ENCODE results near the gene CACNA2D3. TPM values are rescaled to one million over a fixed set of nuclear protein-coding genes. Genes with fewer than 3 reads are reported as not detected.

The CACNA2D3 gene
- total RNA-seq, 4 donors from 2014 or later: 0.55 to 3.4 (median 1.6) TPM

- H3K36me3 ChIP-seq: no peaks in the 10 kb centered on the region
- no peak overlapping the region for H3K27ac ChIP-seq
- WGBS, 2 donors (ENCODE audit: low coverage in 1 of 2): 78% methylated on average over 4 of the region's 4 CpGs; no CpG with 5 or more reads in 1 of the 2 donors
- no peak overlapping the region for H3K4me3 ChIP-seq
- H3K4me1 ChIP-seq: peaks cover 0 to 9% (median 2%) of the 10 kb centered on the region in 4 donors
- no peaks in the 10 kb centered on the region for H3K9me3 ChIP-seq
- intact Hi-C loops (cut with DNase I; ENCODE audit: low total_unique reads) (no loop called here), in situ Hi-C loops (cut with MboI; ENCODE audit: low pct_ligation_motif_present in 1 of 4, low pct_unique_long_range_greater_than_20kb in 1 of 4, low sequenced_read_pairs in 3 of 4) (loop anchor here in 1 of 4 donors (25.0 kb wide), 1 partner anchor 437 kb away; no protein-coding TSS in a partner anchor)
- H3K27me3 ChIP-seq: no peaks in the 10 kb centered on the region
- TF ChIP-seq, protein P1, sequence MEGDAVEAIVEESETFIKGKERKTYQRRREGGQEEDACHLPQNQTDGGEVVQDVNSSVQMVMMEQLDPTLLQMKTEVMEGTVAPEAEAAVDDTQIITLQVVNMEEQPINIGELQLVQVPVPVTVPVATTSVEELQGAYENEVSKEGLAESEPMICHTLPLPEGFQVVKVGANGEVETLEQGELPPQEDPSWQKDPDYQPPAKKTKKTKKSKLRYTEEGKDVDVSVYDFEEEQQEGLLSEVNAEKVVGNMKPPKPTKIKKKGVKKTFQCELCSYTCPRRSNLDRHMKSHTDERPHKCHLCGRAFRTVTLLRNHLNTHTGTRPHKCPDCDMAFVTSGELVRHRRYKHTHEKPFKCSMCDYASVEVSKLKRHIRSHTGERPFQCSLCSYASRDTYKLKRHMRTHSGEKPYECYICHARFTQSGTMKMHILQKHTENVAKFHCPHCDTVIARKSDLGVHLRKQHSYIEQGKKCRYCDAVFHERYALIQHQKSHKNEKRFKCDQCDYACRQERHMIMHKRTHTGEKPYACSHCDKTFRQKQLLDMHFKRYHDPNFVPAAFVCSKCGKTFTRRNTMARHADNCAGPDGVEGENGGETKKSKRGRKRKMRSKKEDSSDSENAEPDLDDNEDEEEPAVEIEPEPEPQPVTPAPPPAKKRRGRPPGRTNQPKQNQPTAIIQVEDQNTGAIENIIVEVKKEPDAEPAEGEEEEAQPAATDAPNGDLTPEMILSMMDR (IDR thresholded peaks at IDR 0.05): no peak
- DNase-seq: no peak
These were observed 727.0 kb downstream of the CACNA2D3 start for GRCh38 chr3:54849360-54849759.

DNA sequence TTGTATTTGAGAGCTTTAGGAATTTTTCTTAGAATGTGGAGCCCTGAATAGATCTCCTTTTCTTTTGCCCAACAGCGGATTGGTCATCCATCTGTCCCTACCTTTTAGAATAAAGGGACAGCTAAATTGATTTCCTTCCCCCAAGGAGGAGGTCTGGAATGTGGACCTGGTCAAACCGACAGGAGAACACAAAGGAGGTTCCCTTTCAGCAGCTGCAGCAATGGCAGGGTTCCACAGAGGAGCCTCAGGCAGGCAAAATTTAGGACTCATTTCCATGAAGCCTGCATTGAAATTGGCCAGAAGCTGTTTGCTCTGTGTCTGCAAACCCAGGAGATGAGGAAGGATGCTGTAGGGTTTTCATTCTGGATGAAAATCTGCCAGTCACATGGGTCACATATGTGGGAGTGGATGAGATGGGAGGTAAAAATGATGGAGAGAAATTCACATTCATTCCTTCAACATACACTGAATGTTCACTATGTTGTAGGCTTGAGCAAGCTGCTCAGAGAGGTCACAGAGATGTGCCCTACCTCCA, 728.2 kb downstream of the CACNA2D3 start:
- H3K4me1 ChIP-seq: peaks cover 0 to 9% (median 2%) of the 10 kb centered on the region in 4 donors
- H3K36me3 ChIP-seq: no peaks in the 10 kb centered on the region
- no peaks in the 10 kb centered on the region for H3K9me3 ChIP-seq
- no peak overlapping the region for H3K4me3 ChIP-seq
- TF ChIP-seq EP300 (IDR thresholded peaks at IDR 0.05; ENCODE audit: low read depth) (no peak), POLR2A (IDR thresholded peaks at IDR 0.05) (no peak), POLR2AphosphoS5 (IDR thresholded peaks at IDR 0.05) (no peak)
- TF ChIP-seq, protein P1 (IDR thresholded peaks at IDR 0.05): no peak
- in situ Hi-C loops (cut with MboI; ENCODE audit: low pct_ligation_motif_present in 1 of 4, low pct_unique_long_range_greater_than_20kb in 1 of 4, low sequenced_read_pairs in 3 of 4) (loop anchor here (25.0 kb wide), 2 partner anchors 337 to 1412 kb away; no protein-coding TSS in a partner anchor), intact Hi-C loops (cut with DNase I; ENCODE audit: low total_unique reads) (no loop called here)
- no peak for DNase-seq
- H3K27me3 ChIP-seq: no peaks in the 10 kb centered on the region
- WGBS, 2 donors (ENCODE audit: low coverage in 1 of 2): 70 to 82% methylated on average over 2 of the region's 2 CpGs
- H3K27ac ChIP-seq: no peak overlapping the region

- H3K4me1 ChIP-seq: peaks cover 0 to 9% (median 2%) of the 10 kb centered on the region in 4 donors
- H3K4me3 ChIP-seq: no peak overlapping the region
- no peaks in the 10 kb centered on the region for H3K9me3 ChIP-seq
- WGBS, 2 donors (ENCODE audit: low coverage in 1 of 2): 19 to 41% methylated on average over 7 to 20 of the region's 20 CpGs
- in situ Hi-C loops (cut with MboI; ENCODE audit: low pct_ligation_motif_present in 1 of 4, low pct_unique_long_range_greater_than_20kb in 1 of 4, low sequenced_read_pairs in 3 of 4): loop anchor here (25.0 kb wide), 2 partner anchors 334 to 1409 kb away; no protein-coding TSS in a partner anchor
- no peak overlapping the region for H3K27ac ChIP-seq
- H3K36me3 ChIP-seq: no peaks in the 10 kb centered on the region
- H3K27me3 ChIP-seq: no peaks in the 10 kb centered on the region
- TF ChIP-seq POLR2A (IDR thresholded peaks at IDR 0.05): no peak
- TF ChIP-seq, protein P1 (IDR thresholded peaks at IDR 0.05): peak; percentile 80 to 87 (median 83)
- DNase-seq: peak; percentile 72
- intact Hi-C loops (cut with DNase I; ENCODE audit: low total_unique reads): no loop called here
These were observed 731.4 kb downstream of the CACNA2D3 start for GRCh38 chr3:54853573-54854404.

GRCh38 chr3:54856271-54856670, 733.9 kb downstream of the CACNA2D3 start:
- H3K27me3 ChIP-seq: no peaks in the 10 kb centered on the region

More at GRCh38 chr3:54856271-54856670, 733.9 kb downstream of the CACNA2D3 start:
- no peaks in the 10 kb centered on the region for H3K9me3 ChIP-seq
- no peak for TF ChIP-seq POLR2A (IDR thresholded peaks at IDR 0.05)
- TF ChIP-seq POLR2AphosphoS5 (IDR thresholded peaks at IDR 0.05): no peak
- TF ChIP-seq EP300 (IDR thresholded peaks at IDR 0.05; ENCODE audit: low read depth): no peak
- TF ChIP-seq, protein P1 (IDR thresholded peaks at IDR 0.05): no peak
- DNase-seq: no peak
- intact Hi-C loops (cut with DNase I; ENCODE audit: low total_unique reads): no loop called here
- no peak overlapping the region for H3K27ac ChIP-seq
- in situ Hi-C loops (cut with MboI; ENCODE audit: low pct_ligation_motif_present in 1 of 4, low pct_unique_long_range_greater_than_20kb in 1 of 4, low sequenced_read_pairs in 3 of 4): loop anchor here (25.0 kb wide), 2 partner anchors 331 to 1406 kb away; no protein-coding TSS in a partner anchor
- H3K4me1 ChIP-seq: peaks cover 0 to 9% (median 2%) of the 10 kb centered on the region in 4 donors
- H3K4me3 ChIP-seq: no peak overlapping the region
- H3K36me3 ChIP-seq: no peaks in the 10 kb centered on the region
- WGBS, 2 donors (ENCODE audit: low coverage in 1 of 2): 100% methylated on average over 1 of the region's 1 CpG

All from transverse colon (tissue), 4 donors.